SH-SY5Y (cell line): Measurements from ENCODE around the gene TBL1X.

Experiments used
- GATA2 ChIP-seq: IDR thresholded peaks from 2 replicates; pipeline ENCODE4 v1.6.1; 2011; ENCODE audit warnings: mild to moderate bottlenecking, low read depth, low read length
- GATA3 ChIP-seq: IDR thresholded peaks from 2 replicates; pipeline ENCODE4 v1.6.1; 2011; ENCODE audit warnings: low read depth, mild to moderate bottlenecking, low read length, moderate library complexity

GRCh38 chrX:9558615-9559014 lies 93.8 kb downstream of the TBL1X start:
- TF ChIP-seq GATA2 (no peak), GATA3 (no peak)
